ENCODE measurements around the gene BRMS1. TPM values are rescaled to one million over a fixed set of nuclear protein-coding genes. Genes with fewer than 3 reads are reported as not detected.

BRMS1 gene
- total RNA-seq, 1 experiment from 2014 or later: 93.5 TPM

GRCh38 chr11:66329165-66329673 is 15.7 kb downstream of the BRMS1 start:
- no peaks in the 10 kb centered on the region for H3K27me3 ChIP-seq (replicated peaks; ENCODE audit: insufficient read depth, low read depth, low read length, poor library complexity)
- no peaks in the 10 kb centered on the region for H3K9me3 ChIP-seq (ENCODE audit: low read depth, low read length, poor library complexity, severe bottlenecking)
- H3K36me3 ChIP-seq (ENCODE audit: insufficient read depth, low read length, poor library complexity, severe bottlenecking): no peaks in the 10 kb centered on the region
- no TSS peak for BruUV-seq (replicated peaks)
- H3K4me3 ChIP-seq (ENCODE audit: low read depth, low read length, poor library complexity, severe bottlenecking): no peak overlapping the region
- no peak for DNase-seq (ENCODE audit: low spot score)
- ChIA-PET POLR2A (ENCODE audit: low non-redundant PET) (interaction anchor here (0.6 kb wide), 1 partner anchor 198 kb away, joined by 9 read pairs; no protein-coding TSS in a partner anchor), CTCF (interaction anchor here (0.6 to 1.1 kb wide), 2 partner anchors 13 to 17 kb away, joined by 7 to 17 read pairs; partner anchors contain the start of gene CD248)
- H3K27ac ChIP-seq (ENCODE audit: low read depth, low read length, poor library complexity, severe bottlenecking): no peak overlapping the region
- peaks cover 24% of the 10 kb centered on the region for H3K4me1 ChIP-seq (ENCODE audit: insufficient read depth, low read length, poor library complexity, severe bottlenecking)
- TF ChIP-seq EZH2 (IDR thresholded peaks at IDR 0.05; ENCODE audit: borderline replicate concordance, low read depth, low read length, poor library complexity, severe bottlenecking) (no peak), CTCF (conservative IDR thresholded peaks at IDR 0.05; ENCODE audit: low read depth, low read length) (no peak)
- intact Hi-C loops (cut with micrococcal nuclease; ENCODE audit: unreplicated experiment): loop anchor here (5.0 kb wide), 1 partner anchor 107 kb away; no protein-coding TSS in a partner anchor

GRCh38 chr11:66328302-66329144 is 16.4 kb downstream of the BRMS1 start:
- intact Hi-C loops (cut with micrococcal nuclease; ENCODE audit: unreplicated experiment): loop anchor here (1.0 to 5.0 kb wide), 2 partner anchors 16 to 106 kb away; no protein-coding TSS in a partner anchor
- BruUV-seq (replicated peaks): no TSS peak
- Histone ChIP-seq H3K4me1 (ENCODE audit: insufficient read depth, low read length, poor library complexity, severe bottlenecking) (peaks cover 24% of the 10 kb centered on the region), H3K27ac (ENCODE audit: low read depth, low read length, poor library complexity, severe bottlenecking) (peak overlapping the region; percentile 59), H3K4me3 (ENCODE audit: low read depth, low read length, poor library complexity, severe bottlenecking) (no peak overlapping the region), H3K27me3 (replicated peaks; ENCODE audit: insufficient read depth, low read depth, low read length, poor library complexity) (no peaks in the 10 kb centered on the region), H3K36me3 (ENCODE audit: insufficient read depth, low read length, poor library complexity, severe bottlenecking) (no peaks in the 10 kb centered on the region), H3K9me3 (ENCODE audit: low read depth, low read length, poor library complexity, severe bottlenecking) (no peaks in the 10 kb centered on the region)
- CTCF ChIA-PET: interaction anchor here (0.5 to 1.1 kb wide), 5 partner anchors 12 to 57 kb away, joined by 3 to 17 read pairs (median 5); partner anchors contain the start of gene CD248
- TF ChIP-seq CTCF (conservative IDR thresholded peaks at IDR 0.05; ENCODE audit: low read depth, low read length) (peak; percentile 100), EZH2 (IDR thresholded peaks at IDR 0.05; ENCODE audit: borderline replicate concordance, low read depth, low read length, poor library complexity, severe bottlenecking) (no peak)
- DNase-seq (ENCODE audit: low spot score): peak; percentile 95
- POLR2A ChIA-PET (ENCODE audit: low non-redundant PET): interaction anchor here (0.6 kb wide), 1 partner anchor 199 kb away, joined by 9 read pairs; no protein-coding TSS in a partner anchor

- ChIA-PET POLR2A (ENCODE audit: low non-redundant PET) (no interaction called here), CTCF (no interaction called here)
- H3K4me1 ChIP-seq (ENCODE audit: insufficient read depth, low read length, poor library complexity, severe bottlenecking): peaks cover 24% of the 10 kb centered on the region
- H3K27me3 ChIP-seq (replicated peaks; ENCODE audit: insufficient read depth, low read depth, low read length, poor library complexity): no peaks in the 10 kb centered on the region
- no TSS peak for BruUV-seq (replicated peaks)
- no peak for TF ChIP-seq EZH2 (IDR thresholded peaks at IDR 0.05; ENCODE audit: borderline replicate concordance, low read depth, low read length, poor library complexity, severe bottlenecking)
- TF ChIP-seq CTCF (conservative IDR thresholded peaks at IDR 0.05; ENCODE audit: low read depth, low read length): no peak
- DNase-seq (ENCODE audit: low spot score): no peak
- H3K9me3 ChIP-seq (ENCODE audit: low read depth, low read length, poor library complexity, severe bottlenecking): no peaks in the 10 kb centered on the region
- H3K27ac ChIP-seq (ENCODE audit: low read depth, low read length, poor library complexity, severe bottlenecking): peak overlapping the region; percentile 59
- intact Hi-C loops (cut with micrococcal nuclease; ENCODE audit: unreplicated experiment): loop anchor here (1.0 to 5.0 kb wide), 2 partner anchors 16 to 106 kb away; no protein-coding TSS in a partner anchor
- no peak overlapping the region for H3K4me3 ChIP-seq (ENCODE audit: low read depth, low read length, poor library complexity, severe bottlenecking)
- H3K36me3 ChIP-seq (ENCODE audit: insufficient read depth, low read length, poor library complexity, severe bottlenecking): no peaks in the 10 kb centered on the region
Measured at GRCh38 chr11:66328031-66328301, 16.9 kb downstream of the BRMS1 start.
